H1 (cell line): ENCODE results near the gene PILRB. TPM values are rescaled to one million over a fixed set of nuclear protein-coding genes. Genes with fewer than 3 reads are reported as not detected.

ENCODE experiments used
- CTCF ChIA-PET: fragments of 300-600 bp; sonication (Branson Sonifier 250); formaldehyde crosslinking; loops from one replicate; lab custom pipeline; 2021; ENCODE audit not compliant: partially characterized antibody; lab: Charles Lee
- POLR2A ChIA-PET: fragments of 300-600 bp; sonication (Branson Sonifier 250); formaldehyde crosslinking; loops from one replicate; lab custom pipeline; 2021; ENCODE audit warnings: inconsistent platforms; ENCODE audit not compliant: partially characterized antibody; lab: Charles Lee
- DNase-seq, 2 experiments: peaks; one replicate each; pipeline versions ENCODE4 v3.0.0 to v3.0.0-alpha.2; 2010 to 2022; ENCODE audit warnings: low spot score in 2 of 2, low read depth in 1 of 2, mixed read lengths in 1 of 2
- FAIRE-seq: peaks from 2 replicates; lab custom pipeline; 2011; peaks lifted over from hg19 to GRCh38; lab: Jason Lieb, UNC
- H2AFZ ChIP-seq: 2 replicates; pipeline ENCODE4 v1.8.1; 2012; ENCODE audit warnings: low read length, inconsistent platforms
- H2AK5ac ChIP-seq: 2 replicates; pipeline ENCODE4 v1.6.1; 2013; ENCODE audit warnings: low read depth, low read length
- H2BK120ac ChIP-seq: replicated peaks from 2 replicates; pipeline ENCODE3; 2013; ENCODE audit warnings: low read depth, low read length, inconsistent platforms
- H2BK12ac ChIP-seq: 2 replicates; pipeline ENCODE4 v1.6.1; 2013; ENCODE audit warnings: low read depth, low read length
- H2BK15ac ChIP-seq: 2 replicates; pipeline ENCODE4 v1.6.1; 2013; ENCODE audit warnings: low read length
- H2BK20ac ChIP-seq: 2 replicates; pipeline ENCODE4 v1.6.1; 2013; ENCODE audit warnings: low read length
- H2BK5ac ChIP-seq: 2 replicates; pipeline ENCODE4 v1.6.1; 2013; ENCODE audit warnings: low read depth, low read length
- H3K14ac ChIP-seq: 2 replicates; pipeline ENCODE4 v1.6.1; 2013; ENCODE audit warnings: inconsistent platforms; ENCODE audit not compliant: insufficient read length
- H3K18ac ChIP-seq: 2 replicates; pipeline ENCODE4 v1.6.1; 2013; ENCODE audit warnings: low read length; ENCODE audit errors: extremely low read depth
- H3K23ac ChIP-seq: 2 replicates; pipeline ENCODE4 v1.6.1; 2013; ENCODE audit warnings: inconsistent platforms; ENCODE audit not compliant: insufficient read length
- H3K23me2 ChIP-seq: 2 replicates; pipeline ENCODE4 v1.6.1; 2013; ENCODE audit warnings: low read depth, low read length
- H3K27ac ChIP-seq: 2 replicates; pipeline ENCODE4 v1.6.1; 2011; ENCODE audit warnings: low read depth, low read length, inconsistent platforms
- H3K27me3 ChIP-seq, 4 experiments: replicated peaks in 1 of 4; 1 replicate in 1 of 4; 2 replicates in 3 of 4; pipeline versions ENCODE4 v1.6.1 to v1.8.1; 2011 to 2013; ENCODE audit warnings: low read length in 3 of 4, mild to moderate bottlenecking in 3 of 4, inconsistent platforms in 2 of 4, mixed read lengths in 2 of 4, moderate library complexity in 1 of 4; ENCODE audit not compliant: control insufficient read depth in 3 of 4, insufficient read depth in 3 of 4; ENCODE audit errors: extremely low read depth in 1 of 4
- H3K36me3 ChIP-seq, 4 experiments: 2 replicates each; pipeline versions ENCODE4 v1.6.1 to v1.8.1; 2011 to 2013; ENCODE audit warnings: mild to moderate bottlenecking in 4 of 4, low read length in 3 of 4, moderate library complexity in 2 of 4, control low read depth in 1 of 4, inconsistent platforms in 1 of 4; ENCODE audit not compliant: insufficient read depth in 4 of 4, control insufficient read depth in 2 of 4
- H3K4ac ChIP-seq: replicated peaks from 2 replicates; pipeline ENCODE3; 2013; ENCODE audit warnings: low read length, low read depth, mixed read lengths, inconsistent platforms; ENCODE audit not compliant: insufficient read length
- H3K4me1 ChIP-seq, 4 experiments: replicated peaks in 1 of 4; 1 replicate in 1 of 4; 2 replicates in 3 of 4; pipeline versions ENCODE4 v1.6.1 to v1.8.1; 2011 to 2013; ENCODE audit warnings: low read length in 3 of 4, inconsistent platforms in 2 of 4, mixed read lengths in 1 of 4; ENCODE audit not compliant: insufficient read depth in 4 of 4, control insufficient read depth in 3 of 4
- H3K4me2 ChIP-seq, 2 experiments: 2 replicates each; pipeline versions ENCODE4 v1.6.1 to v1.8.1; 2011 to 2013; ENCODE audit warnings: low read depth in 2 of 2, low read length in 2 of 2, control low read depth in 1 of 2, inconsistent platforms in 1 of 2, mild to moderate bottlenecking in 1 of 2; ENCODE audit not compliant: insufficient read depth in 1 of 2
- H3K4me3 ChIP-seq, 4 experiments: fragments of 200-600, 300-600 bp in 1 of 4; sonication (generic), shearing (Covaris generic), sonication (Bioruptor Twin) in 1 of 4; 2 replicates each; pipeline versions ENCODE4 v1.5.1 to v1.8.1; 2011 to 2016; ENCODE audit warnings: low read length in 4 of 4, low read depth in 3 of 4, control low read depth in 2 of 4, inconsistent platforms in 2 of 4, mild to moderate bottlenecking in 2 of 4, mixed read lengths in 1 of 4, moderate library complexity in 1 of 4; ENCODE audit not compliant: insufficient read depth in 2 of 4; ENCODE audit errors: extremely low read depth in 1 of 4
- H3K56ac ChIP-seq: replicated peaks from 2 replicates; pipeline ENCODE3; 2013; ENCODE audit warnings: low read depth, mild to moderate bottlenecking, mixed read lengths, low read length, inconsistent platforms; ENCODE audit not compliant: insufficient read length
- H3K79me1 ChIP-seq: 2 replicates; pipeline ENCODE4 v1.6.1; 2013; ENCODE audit warnings: low read depth, low read length, control low read depth
- H3K79me2 ChIP-seq, 2 experiments: 2 replicates each; pipeline versions ENCODE4 v1.6.1 to v1.8.1; 2012 to 2013; ENCODE audit warnings: low read length in 2 of 2, mild to moderate bottlenecking in 2 of 2, inconsistent platforms in 1 of 2; ENCODE audit not compliant: insufficient read depth in 2 of 2, control insufficient read depth in 1 of 2
- H3K9ac ChIP-seq, 4 experiments: replicated peaks in 1 of 4; 1 replicate in 1 of 4; 2 replicates in 3 of 4; pipeline versions ENCODE4 v1.6.1 to v1.8.1; 2011 to 2013; ENCODE audit warnings: low read depth in 3 of 4, low read length in 3 of 4, control low read depth in 2 of 4, mild to moderate bottlenecking in 2 of 4, moderate library complexity in 2 of 4, inconsistent platforms in 1 of 4; ENCODE audit errors: extremely low read depth in 1 of 4
- H3K9me3 ChIP-seq, 2 experiments: 2 replicates each; pipeline versions ENCODE4 v1.6.1 to v1.8.1; 2012 to 2013; ENCODE audit warnings: mild to moderate bottlenecking in 2 of 2, moderate library complexity in 2 of 2, control low read depth in 1 of 2, inconsistent platforms in 1 of 2, low read depth in 1 of 2, low read length in 1 of 2, mixed read lengths in 1 of 2; ENCODE audit not compliant: insufficient read depth in 2 of 2
- H4K20me1 ChIP-seq, 2 experiments: replicated peaks in 1 of 2; 2 replicates each; pipeline versions ENCODE3 to v1.8.1; 2011 to 2013; ENCODE audit warnings: inconsistent platforms in 2 of 2, low read length in 2 of 2, mild to moderate bottlenecking in 1 of 2; ENCODE audit not compliant: insufficient read depth in 2 of 2, control insufficient read depth in 1 of 2
- H4K5ac ChIP-seq: 2 replicates; pipeline ENCODE4 v1.6.1; 2013; ENCODE audit warnings: low read length, low read depth, mixed read lengths, inconsistent platforms; ENCODE audit not compliant: insufficient read length
- H4K8ac ChIP-seq: 2 replicates; pipeline ENCODE4 v1.8.0; 2013; ENCODE audit warnings: mild to moderate bottlenecking, moderate library complexity, low read length, inconsistent platforms; ENCODE audit not compliant: insufficient read depth; ENCODE audit errors: extremely low read depth
- H4K91ac ChIP-seq: replicated peaks from 2 replicates; pipeline ENCODE3; 2013; ENCODE audit warnings: low read length, mixed read lengths, inconsistent platforms; ENCODE audit not compliant: insufficient read length
- ASH2L ChIP-seq: fragments of 200-600, 300-600 bp; sonication (generic); IDR thresholded peaks from one replicate; pipeline ENCODE4 v1.7.1; 2017; ENCODE audit warnings: low read length
- BCL11A ChIP-seq, 2 experiments: IDR thresholded peaks; one replicate each; pipeline ENCODE4 v1.6.1; 2011; ENCODE audit warnings: low read depth in 2 of 2, low read length in 2 of 2, mild to moderate bottlenecking in 2 of 2
- KDM1A ChIP-seq: fragments of 200-600, 300-600 bp; sonication (generic); IDR thresholded peaks from 2 replicates; pipeline ENCODE4 v1.7.1; 2016; ENCODE audit warnings: mild to moderate bottlenecking, low read length, borderline replicate concordance
- POLR2A ChIP-seq, 2 experiments: IDR thresholded peaks; 1 replicate in 1 of 2; 2 replicates in 1 of 2; pipeline ENCODE4 v1.6.1; 2011; ENCODE audit warnings: low read depth in 2 of 2, low read length in 2 of 2, mild to moderate bottlenecking in 2 of 2; ENCODE audit errors: control extremely low read depth in 1 of 2
- WGBS, 2 experiments: shearing (Covaris generic) in 1 of 2; methylation state at CpG; one replicate each; pipeline versions ENCODE4 v1.1.6 to v1.1.7; 2013 to 2015; ENCODE audit warnings: low lambda C conversion rate in 2 of 2, mixed read lengths in 2 of 2, inconsistent platforms in 1 of 2, low coverage in 1 of 2, missing lambda C conversion rate in 1 of 2; ENCODE audit not compliant: insufficient replicate concordance in 2 of 2, insufficient coverage in 1 of 2, insufficient read length in 1 of 2; ENCODE audit errors: extremely low coverage in 1 of 2, missing lambda C conversion rate in 1 of 2; 5-methylcytosine and 5-hydroxymethylcytosine counted together
- polyA plus RNA-seq, 7 experiments: library from polyadenylated mRNA; depleted of rRNA in 3 of 7; stranded (reverse) in 5 of 7; unstranded in 2 of 7; fragments of >200 nt in 5 of 7; fragments of 200-250 nt in 2 of 7; gene quantifications; 1 replicate in 5 of 7; 2 replicates in 1 of 7; 4 replicates in 1 of 7; pipeline versions ENCODE4 v1.2.1 to v1.2.3, GENCODE V29; 2011 to 2013; ENCODE audit warnings: missing spikeins in 2 of 7, mixed read lengths in 2 of 7
- total RNA-seq: library from RNA; stranded (reverse); fragmentation: NEBNext Ultra II Directional; extraction: Animal tissue kit (Norgen Biotek cat#: 25700); gene quantifications from 2 replicates; pipeline ENCODE4 v1.2.1, GENCODE V29; 2021

The PILRB gene
- total and polyA plus RNA-seq, 2 of the 8 experiments (the other 6 are each of a cell fraction or from before 2014, with no cell fraction given), result 32.2 to 49.9 TPM

DNA sequence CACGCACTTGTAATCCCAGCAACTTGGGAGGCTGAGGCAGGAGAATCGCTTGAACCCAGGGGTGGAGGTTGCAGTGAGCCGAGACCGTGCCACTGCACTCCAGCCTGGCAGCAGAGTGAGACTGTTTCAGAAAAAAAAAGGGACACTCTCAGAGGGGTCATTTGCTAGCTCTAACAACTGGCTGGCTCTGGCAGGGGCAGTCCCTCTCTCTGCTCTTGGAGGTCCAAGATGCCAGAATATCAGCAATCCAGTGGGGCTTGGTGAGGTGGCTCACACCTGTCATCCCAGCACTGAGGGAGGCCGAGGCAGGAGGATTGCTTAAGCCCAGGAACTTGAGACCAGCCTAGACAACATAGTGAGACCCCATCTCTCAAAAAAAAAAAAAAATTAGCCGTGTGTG lies 12.8 kb downstream of the PILRB start:
- H2BK20ac ChIP-seq, result peak overlapping the region; percentile 72; the same call in 1 of the 2 replicates
- no peak overlapping the region for H3K4ac ChIP-seq
- 0 out of 7 replicates have a peak, but pooled peaks cover 0 to 2% (median 0%) of the 10 kb centered on the region in 4 experiments for H3K27me3 ChIP-seq
- H2BK120ac ChIP-seq, result no peak overlapping the region
- H3K4me2 ChIP-seq, result peak overlapping the region in 1 of 2 experiments; percentile 48; a peak in 1 of 4 replicates
- no peak overlapping the region for H2AK5ac ChIP-seq
- H2BK12ac ChIP-seq, result peak overlapping the region; percentile 90
- CTCF ChIA-PET, result interaction anchor here (0.7 kb wide), 1 partner anchor 38 kb away, joined by 3 read pairs; no protein-coding TSS in a partner anchor
- H2BK5ac ChIP-seq, result peak overlapping the region; percentile 6; the same call in 1 of the 2 replicates
- no peak overlapping the region for H4K8ac ChIP-seq
- H2BK15ac ChIP-seq, result no peak overlapping the region
- no peak overlapping the region for H2AFZ ChIP-seq
- H3K9me3 ChIP-seq, result no peaks in the 10 kb centered on the region
- no peak overlapping the region for H3K27ac ChIP-seq
- peak overlapping the region; percentile 62 for H4K91ac ChIP-seq
- FAIRE-seq, result no peak
- H3K9ac ChIP-seq, result no peak overlapping the region
- TF ChIP-seq KDM1A, result 0 out of 2 replicates have a peak, but pooled peaks have one; percentile 7
- TF ChIP-seq POLR2A (IDR thresholded peaks at IDR 0.05; ENCODE audit: control extremely low read depth in 1 of 2, low read depth in 2 of 2, low read length in 2 of 2), result 0 out of 3 replicates have a peak, but pooled peaks of 1 of the 2 experiments have one; percentile 7
- no peak for TF ChIP-seq BCL11A (IDR thresholded peaks at IDR 0.05; ENCODE audit: low read depth in 2 of 2, low read length in 2 of 2)
- TF ChIP-seq ASH2L, result peak; percentile 37
- TF ChIP-seq, all 59 proteins: peak for 3
- Histone ChIP-seq H3K18ac (peak overlapping the region; percentile 88; the same call in 1 of the 2 replicates), H3K23me2 (no peaks in the 10 kb centered on the region), H3K56ac (no peak overlapping the region), H4K5ac (peak overlapping the region; percentile 74), H3K23ac (no peak overlapping the region), H4K20me1 (no peaks in the 10 kb centered on the region), H3K79me2 (no peaks in the 10 kb centered on the region), H3K4me1 (peaks cover 0 to 31% (median 19%) of the 10 kb centered on the region in 4 experiments; a peak in 6 of 7 replicates), H3K36me3 (peaks cover 0 to 13% (median 0%) of the 10 kb centered on the region in 4 experiments; a peak in 1 of 8 replicates), H3K4me3 (no peak overlapping the region), H3K14ac (no peak overlapping the region), H3K79me1 (peaks cover 2% of the 10 kb centered on the region; the same call in 1 of the 2 replicates)
- WGBS, 2 experiments, result 71% methylated on average over 6 of the region's 6 CpGs; no CpG with 5 or more reads in 1 of the 2 experiments
- POLR2A ChIA-PET, result interaction anchor here (0.6 to 3.7 kb wide), 8 partner anchors 10 to 59 kb away, joined by 3 to 21 read pairs (median 4); partner anchors contain the start of gene MEPCE
- DNase-seq, result no peak
